GM18499 (cell line): ENCODE measurements around the gene CNIH4.
"Not testable (repeated sequence)": the region's sequence is repeated elsewhere in the genome, so short reads cannot be mapped to it uniquely, and the experiment has no call there.

Experiments
- ATAC-seq: cut with Tn5 transposase; IDR thresholded peaks from one replicate; pipeline ENCODE4 v1.9.1; 2021; ENCODE audit warnings: moderate number of reproducible peaks; ENCODE audit not compliant: insufficient read depth, unreplicated experiment

The CNIH4 gene

DNA sequence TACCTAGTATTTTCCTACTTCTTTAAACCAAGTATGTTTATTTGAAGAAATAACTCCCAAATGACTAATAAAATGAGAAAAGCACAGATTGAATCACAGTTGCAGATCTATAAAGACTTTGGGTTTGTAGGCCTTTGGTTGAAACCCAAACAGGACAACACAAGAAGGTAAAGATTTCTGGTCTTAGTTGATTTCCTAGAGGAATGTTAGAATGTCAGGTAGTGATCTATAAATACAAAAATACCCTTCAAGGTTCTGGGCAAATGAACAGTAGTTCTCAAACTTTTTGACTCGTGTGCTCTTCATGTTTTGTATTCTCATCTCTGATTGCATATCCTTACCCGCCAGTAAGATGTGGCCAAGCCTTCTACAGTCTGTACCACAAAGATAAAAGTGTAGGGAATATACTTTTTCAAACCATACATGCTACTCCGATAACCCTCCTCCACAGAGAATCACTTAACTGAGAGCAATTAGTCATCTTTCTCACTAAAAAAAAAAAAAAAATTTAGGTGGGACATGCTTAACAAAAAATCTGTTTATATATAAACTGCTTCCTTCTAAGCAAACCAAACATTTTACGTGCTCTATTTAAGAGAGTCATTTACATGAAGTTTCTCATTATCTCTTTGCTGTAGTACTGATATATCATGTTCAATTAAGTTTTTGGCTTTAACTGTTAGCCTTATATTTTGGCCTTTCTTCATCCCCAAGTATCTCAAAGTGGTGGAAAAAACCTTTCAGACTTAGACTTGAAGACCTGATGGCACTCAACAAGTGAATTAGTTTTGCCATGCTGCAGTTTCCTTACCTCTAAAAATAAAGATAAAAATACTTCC is 36.0 kb downstream of the CNIH4 start:
- no peak for ATAC-seq

DNA sequence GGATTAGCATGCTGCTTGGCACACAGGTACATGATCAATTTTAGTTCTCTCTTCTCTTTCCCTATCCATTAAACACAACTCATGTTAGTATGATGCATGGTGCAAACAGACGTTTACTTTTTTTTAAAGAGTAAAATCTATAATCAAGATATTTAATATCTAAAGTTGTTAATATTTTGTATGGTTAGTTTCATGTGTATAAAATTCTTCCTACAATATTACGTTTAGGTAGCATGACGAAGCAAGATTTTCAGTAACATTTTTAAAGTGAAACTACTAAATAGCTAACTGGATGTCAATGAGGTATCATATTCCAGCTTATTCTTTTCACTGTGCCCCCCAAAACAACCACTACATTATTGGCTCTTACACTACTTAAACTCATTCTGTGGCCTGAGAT is 36.6 kb downstream of the CNIH4 start:
- ATAC-seq, result no peak

DNA sequence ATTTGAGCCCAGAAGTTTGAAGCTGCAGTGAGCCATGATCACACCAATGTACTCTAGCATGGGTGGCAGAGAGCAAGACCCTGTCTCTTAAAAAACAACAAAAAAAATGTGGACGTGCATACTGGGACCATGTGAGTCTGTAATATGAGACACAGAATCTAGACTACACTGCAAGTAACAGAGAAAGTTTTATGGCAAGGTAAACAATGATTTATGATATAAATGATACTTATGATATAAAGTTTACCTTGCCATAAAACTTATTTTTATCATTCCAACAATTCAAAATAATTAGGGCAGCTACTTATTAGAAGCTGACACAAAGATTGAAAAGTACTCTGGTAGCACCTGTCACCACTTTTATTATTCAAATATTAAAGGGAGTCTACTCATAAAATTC is 43.2 kb downstream of the CNIH4 start:
- ATAC-seq, result no peak

DNA sequence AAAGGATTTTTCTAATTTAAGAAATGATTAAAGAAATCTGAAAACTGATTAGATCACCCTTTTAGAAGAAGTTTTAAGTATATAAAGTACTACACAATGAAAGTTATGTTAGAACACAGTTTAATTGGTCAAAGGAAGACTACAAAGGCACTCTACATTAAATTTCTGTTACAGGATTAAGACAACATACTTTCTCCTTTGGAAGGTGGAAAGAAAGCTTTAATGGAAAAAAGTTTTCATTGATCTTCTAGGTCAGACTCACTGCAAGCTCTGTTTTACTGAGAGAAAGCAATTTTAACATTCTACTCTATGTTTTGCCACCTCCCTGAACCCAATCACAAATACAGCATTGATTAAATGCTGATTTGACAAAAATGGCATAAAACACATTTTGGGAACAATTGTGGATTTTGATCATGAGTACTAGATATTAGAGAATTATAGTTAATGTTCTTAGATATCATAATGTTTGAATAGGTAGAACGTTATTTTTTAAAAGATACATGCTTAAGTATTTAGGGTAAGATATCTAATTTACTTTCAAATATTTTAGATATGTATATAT is 45.9 kb downstream of the CNIH4 start:
- ATAC-seq, result no peak

DNA sequence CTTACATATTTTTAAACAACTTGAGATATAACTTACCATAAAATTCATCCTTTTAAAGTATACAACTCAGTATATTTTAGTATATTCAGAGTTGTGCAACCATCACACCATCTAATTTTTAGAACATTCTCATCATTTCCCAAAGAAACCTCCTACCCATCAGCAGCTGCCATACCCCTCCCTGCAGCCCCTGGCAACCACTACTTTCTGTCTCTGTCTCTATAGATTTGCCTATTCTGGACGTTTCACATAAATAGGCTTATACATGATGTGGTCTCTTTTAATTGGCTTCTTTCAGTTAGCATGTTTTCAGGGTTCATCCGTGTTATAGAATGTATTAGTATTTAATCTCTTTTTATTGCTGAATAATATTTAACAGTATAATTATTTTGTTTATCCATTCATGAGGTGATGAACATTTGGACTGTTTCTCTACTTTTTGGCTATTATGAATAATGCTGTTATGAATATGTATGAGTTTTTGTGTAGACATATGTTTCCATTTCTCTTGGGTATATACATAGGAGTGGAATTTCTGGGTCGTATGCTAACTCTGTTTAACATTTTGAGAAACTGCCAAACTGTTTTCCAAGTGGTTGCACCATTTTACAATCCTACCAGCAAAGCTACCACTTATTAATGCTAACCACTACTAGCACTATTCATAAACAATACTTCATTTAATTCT is 48.4 kb downstream of the CNIH4 start:
- no peak for ATAC-seq

DNA sequence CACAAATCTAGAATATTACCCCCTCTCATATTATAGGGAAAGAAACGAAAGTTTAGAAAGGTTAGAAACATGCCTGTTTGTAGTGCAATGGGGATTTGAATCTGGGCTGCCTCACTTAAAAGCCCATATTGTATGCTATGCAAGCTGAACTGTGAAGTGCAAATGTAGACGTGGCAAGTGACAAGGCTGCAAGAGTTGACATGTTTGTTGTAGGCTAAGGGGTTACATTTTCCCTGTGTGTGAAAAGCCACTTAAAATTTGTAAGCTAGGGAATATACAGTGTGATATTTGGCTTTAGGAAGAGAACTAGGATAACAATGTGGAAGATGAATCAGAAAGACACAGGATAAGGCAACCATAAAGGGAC is 48.9 kb downstream of the CNIH4 start:
- ATAC-seq, result no peak

DNA sequence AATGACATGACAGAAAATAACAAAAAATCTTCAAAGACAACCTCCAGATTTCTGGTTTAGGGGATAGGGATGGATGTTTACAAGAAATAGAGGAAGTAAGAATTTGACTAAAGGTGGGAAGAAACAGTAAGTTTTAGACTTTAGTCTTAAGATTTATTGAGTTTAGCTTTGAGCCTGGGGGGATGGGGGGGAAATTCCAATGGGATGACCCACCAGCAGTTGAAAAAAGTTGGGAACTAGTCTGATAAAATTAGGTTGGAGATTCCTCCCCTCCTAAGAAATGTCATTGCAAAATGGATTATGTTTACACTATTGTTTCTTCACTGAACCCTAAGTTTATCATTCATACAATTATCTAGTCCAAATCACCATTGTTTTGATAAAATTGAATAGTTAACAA is 49.5 kb downstream of the CNIH4 start:
- ATAC-seq, result no peak

DNA sequence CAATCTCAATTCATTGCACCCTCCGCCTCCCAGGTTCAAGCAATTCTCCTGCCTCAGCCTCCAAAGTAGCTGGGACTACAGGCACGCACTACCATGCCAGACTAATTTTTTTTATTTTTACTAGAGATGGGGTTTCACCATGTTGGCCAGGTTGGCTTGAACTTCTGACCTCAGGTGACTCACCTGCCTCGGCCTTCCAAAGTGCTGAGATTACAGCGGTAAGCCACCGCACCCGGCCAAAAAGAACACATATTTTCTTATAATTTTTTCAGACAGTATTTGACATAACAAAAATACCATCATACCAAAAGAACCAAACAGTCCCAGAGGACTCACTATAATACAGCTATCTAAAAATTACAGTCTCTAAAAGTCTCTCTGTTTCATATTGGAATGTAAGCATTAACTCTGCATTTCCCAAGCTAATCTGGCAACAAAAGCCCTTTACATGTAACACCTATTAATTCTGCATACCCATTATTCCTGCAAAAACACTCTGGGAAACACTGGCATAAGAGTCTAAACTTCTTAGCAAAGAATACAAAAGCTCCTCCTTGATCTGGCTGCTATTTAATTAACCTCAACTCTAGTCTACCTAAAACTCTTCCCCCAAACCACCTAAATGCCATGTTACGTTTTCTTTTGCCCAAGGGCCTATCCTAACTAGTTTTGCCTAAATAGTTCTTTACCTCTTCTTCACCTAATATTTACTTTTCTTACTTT is 51.1 kb downstream of the CNIH4 start:
- ATAC-seq, result no peak

DNA sequence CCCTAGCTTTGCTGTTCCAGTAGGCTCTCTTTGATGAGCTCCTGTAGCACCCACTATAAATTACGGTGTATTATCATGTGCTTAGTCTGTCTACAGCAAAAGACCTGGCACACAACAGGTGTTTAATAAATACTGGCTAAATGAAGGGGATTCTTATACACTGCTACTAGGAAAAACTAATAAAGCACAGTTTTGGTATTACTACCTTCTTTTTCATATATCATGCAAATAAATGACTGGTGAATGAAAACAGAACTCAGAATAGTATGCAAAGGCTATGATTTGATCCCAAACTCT is 51.6 kb downstream of the CNIH4 start:
- no peak for ATAC-seq

DNA sequence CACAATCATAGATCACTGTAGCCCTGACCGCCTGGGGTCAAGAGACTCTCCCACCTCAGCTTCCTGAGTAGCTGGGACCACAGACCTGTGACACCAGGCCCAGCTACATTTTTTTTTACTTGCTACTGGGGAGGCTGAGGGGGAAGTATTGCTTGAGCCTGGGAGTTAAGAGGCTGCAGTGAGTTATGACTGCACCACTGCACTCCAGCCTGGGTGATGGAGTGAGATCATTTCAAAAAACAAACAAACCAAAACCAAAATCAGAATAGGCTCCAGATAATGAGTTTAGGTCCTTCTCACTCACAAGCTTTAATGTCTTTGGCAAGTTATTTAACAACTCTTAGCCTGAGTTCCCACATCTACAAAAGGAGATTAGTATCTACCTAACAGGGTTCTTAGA is 55.1 kb downstream of the CNIH4 start:
- no peak for ATAC-seq

DNA sequence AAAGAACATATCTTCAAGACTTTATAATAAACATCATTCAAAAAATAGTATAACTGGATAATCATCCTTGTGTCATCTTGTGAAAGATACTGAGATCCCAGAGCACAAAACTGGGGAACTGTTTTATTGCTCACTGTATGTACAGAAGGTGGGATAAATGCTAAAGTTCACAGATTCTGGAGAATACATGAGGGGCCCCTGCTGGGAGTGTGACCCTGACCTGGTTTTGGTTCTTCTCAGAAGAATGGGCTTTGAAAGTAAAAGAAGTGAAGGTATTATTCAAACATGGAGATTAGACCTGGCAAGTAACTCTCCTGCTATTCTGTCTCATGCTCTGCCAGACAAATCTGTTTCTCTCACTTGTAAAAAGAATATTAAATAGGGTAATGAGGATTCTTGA is 63.4 kb downstream of the CNIH4 start:
- no peak for ATAC-seq

DNA sequence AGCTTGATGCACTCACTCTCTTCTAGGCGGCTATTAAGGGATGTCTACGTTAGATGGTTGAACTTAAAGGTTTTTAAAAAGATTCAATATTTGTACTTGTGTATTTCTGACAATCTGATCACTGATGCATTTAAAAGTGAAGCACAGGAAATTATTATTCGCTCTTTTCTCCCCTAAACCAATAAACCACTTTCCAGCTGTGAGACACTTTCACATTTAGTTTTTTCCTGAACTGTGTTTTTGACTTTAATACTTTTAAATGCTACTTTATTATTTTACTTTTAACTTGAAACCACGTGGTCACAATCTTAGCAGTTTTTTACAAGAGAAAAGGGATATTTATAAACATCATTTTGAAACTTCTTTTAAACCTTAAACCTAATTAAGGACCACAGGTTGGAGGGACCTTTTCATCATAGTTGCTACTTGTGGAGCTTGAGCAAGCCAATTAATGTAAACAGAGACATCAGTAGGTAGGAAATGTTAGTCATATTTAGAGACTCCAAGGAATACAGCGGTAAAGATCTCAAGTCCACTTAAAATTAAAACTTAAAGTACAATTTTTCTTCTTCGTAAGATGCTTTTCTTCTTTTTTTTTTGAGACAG is 68.7 kb downstream of the CNIH4 start:
- no peak for ATAC-seq

DNA sequence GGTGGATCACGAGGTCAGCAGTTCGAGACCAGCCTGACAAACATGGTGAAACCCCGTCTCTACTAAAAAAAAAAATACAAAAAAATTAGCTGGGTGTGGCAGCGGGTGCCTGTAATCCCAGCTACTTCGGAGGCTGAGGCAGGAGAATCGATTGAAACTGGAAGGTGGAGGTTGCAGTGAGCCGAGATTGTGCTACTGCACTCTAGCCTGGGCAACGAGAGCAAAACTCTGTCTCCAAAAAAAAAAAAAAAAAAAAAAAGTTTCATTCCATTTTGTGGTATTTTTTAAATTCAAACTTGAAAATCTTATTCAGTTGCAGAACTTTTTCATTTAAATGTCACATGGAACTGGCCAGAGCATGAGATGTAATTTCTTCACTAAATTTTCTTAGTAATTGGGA is 70.2 kb downstream of the CNIH4 start:
- not testable (repeated sequence) for ATAC-seq

DNA sequence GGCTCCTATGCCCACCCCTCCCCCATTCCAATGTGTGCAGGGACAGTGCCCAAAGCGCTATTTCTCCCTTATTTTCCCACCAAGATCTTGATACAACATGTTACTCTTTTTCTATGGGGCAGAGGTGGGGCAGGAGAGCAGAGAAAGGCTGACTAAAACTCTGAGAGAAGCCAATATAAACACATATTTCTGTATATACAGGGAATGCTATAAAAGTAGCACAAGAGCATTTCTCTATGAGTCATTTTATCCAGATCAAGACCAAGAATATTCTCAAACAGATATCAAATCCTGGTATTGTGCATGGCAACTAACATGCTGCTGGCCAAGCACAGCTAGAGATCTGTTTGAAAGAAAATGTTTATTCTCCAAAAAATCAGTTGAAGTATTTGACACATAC is 70.7 kb downstream of the CNIH4 start:
- ATAC-seq, result no peak

DNA sequence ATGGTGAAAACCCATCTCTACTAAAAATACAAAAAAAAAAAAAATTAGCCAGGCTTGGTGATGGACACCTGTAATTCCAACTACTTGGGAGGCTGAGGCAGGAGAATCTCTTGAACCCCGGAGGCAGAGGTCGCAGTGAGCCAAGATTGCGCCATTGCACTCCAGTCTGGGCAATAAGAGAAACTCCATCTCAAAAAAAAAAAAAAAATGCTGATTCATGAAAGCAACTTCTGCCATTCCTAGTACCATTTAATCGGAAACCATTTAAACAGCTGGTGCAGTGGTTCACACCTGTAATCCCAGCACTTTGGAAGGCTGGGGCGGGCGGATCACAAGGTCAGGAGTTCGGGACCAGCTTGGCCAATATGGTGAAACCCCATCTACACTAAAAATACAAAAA is 72.0 kb downstream of the CNIH4 start:
- not testable (repeated sequence) for ATAC-seq
